ENCODE data around the gene NTRK2. TPM values are rescaled to one million over a fixed set of nuclear protein-coding genes. Genes with fewer than 3 reads are reported as not detected.

The NTRK2 gene
- total RNA-seq (35.6 TPM), polyA plus RNA-seq (ENCODE audit: insufficient read depth in 1 of 8, insufficient read length in 8 of 8, low replicate concordance in 1 of 8) (10 to 100 TPM in 6 of 8 donors, 1 to 10 TPM in 2; 8.9 to 36.8 (median 16.1) TPM)
- long read RNA-seq, donor 1, full-length matches to known transcripts: 1 of 1 reads
- long read RNA-seq, donor 1, partial matches to known transcripts: 0 of 1 reads
- long read RNA-seq, donor 1, other reads (novel, unspliced or antisense): 0 of 1 reads
- long read RNA-seq, donor 2: 0 reads
- long read RNA-seq, donor 3, full-length matches to known transcripts: 3 of 3 reads
- long read RNA-seq, donor 3, partial matches to known transcripts: 0 of 3 reads
- long read RNA-seq, donor 3, other reads (novel, unspliced or antisense): 0 of 3 reads
- long read RNA-seq, donor 4, full-length matches to known transcripts: 1 of 8 reads
- long read RNA-seq, donor 4, partial matches to known transcripts: 7 of 8 reads
- long read RNA-seq, donor 4, other reads (novel, unspliced or antisense): 0 of 8 reads
- long read RNA-seq, donor 5, full-length matches to known transcripts: 11 of 11 reads
- long read RNA-seq, donor 5, partial matches to known transcripts: 0 of 11 reads
- long read RNA-seq, donor 5, other reads (novel, unspliced or antisense): 0 of 11 reads
- long read RNA-seq, donor 6: 0 reads
- long read RNA-seq, donor 7, full-length matches to known transcripts: 4 of 28 reads
- long read RNA-seq, donor 7, partial matches to known transcripts: 24 of 28 reads
- long read RNA-seq, donor 7, other reads (novel, unspliced or antisense): 0 of 28 reads
- long read RNA-seq, donor 8, full-length matches to known transcripts: 1 of 1 reads
- long read RNA-seq, donor 8, partial matches to known transcripts: 0 of 1 reads
- long read RNA-seq, donor 8, other reads (novel, unspliced or antisense): 0 of 1 reads
- long read RNA-seq, donor 9, full-length matches to known transcripts: 2 of 15 reads
- long read RNA-seq, donor 9, partial matches to known transcripts: 13 of 15 reads
- long read RNA-seq, donor 9, other reads (novel, unspliced or antisense): 0 of 15 reads
- long read RNA-seq, donor 10, full-length matches to known transcripts: 5 of 5 reads
- long read RNA-seq, donor 10, partial matches to known transcripts: 0 of 5 reads
- long read RNA-seq, donor 10, other reads (novel, unspliced or antisense): 0 of 5 reads
- long read RNA-seq, donor 11, full-length matches to known transcripts: 9 of 36 reads
- long read RNA-seq, donor 11, partial matches to known transcripts: 27 of 36 reads
- long read RNA-seq, donor 11, other reads (novel, unspliced or antisense): 0 of 36 reads

- Histone ChIP-seq H3K4me3 (ENCODE audit: low read length) (peak within 1 kb of the TSS; percentile 47), H3K9me3 (replicated peaks; ENCODE audit: control insufficient read depth, low read depth, low read length) (no peaks in the 10 kb centered on the region), H3K4me1 (ENCODE audit: control insufficient read depth, insufficient read depth, low read length) (peaks cover 23% of the 10 kb centered on the region), H3K36me3 (ENCODE audit: control insufficient read depth, insufficient read depth, low read length) (no peaks in the 10 kb centered on the region), H3K27me3 (ENCODE audit: control insufficient read depth, insufficient read depth, low read length) (peaks cover 40% of the 10 kb centered on the region), H3K27ac (ENCODE audit: low read length) (peak within 1 kb of the TSS; percentile 72)
- WGBS (ENCODE audit: insufficient coverage): under 1% methylated on average over 52 of the region's 69 CpGs
- peak; percentile 76 for DNase-seq
Observed at GRCh38 chr9:84669288-84670137, at the start of gene NTRK2. Gene NTRK2, plus strand, starts transcription at chr9:84669729. Its CDS starts 1,020 bp downstream, at chr9:84670749.

- no peak overlapping the region for H3K27ac ChIP-seq (ENCODE audit: low read length)
Observed at GRCh38 chr9:84620338-84620737, 49.2 kb upstream of the NTRK2 start.

GRCh38 chr9:84621811-84622210, 47.7 kb upstream of the NTRK2 start:
- no peaks in the 10 kb centered on the region for H3K9me3 ChIP-seq (replicated peaks; ENCODE audit: control insufficient read depth, low read depth, low read length)
- H3K27ac ChIP-seq (ENCODE audit: low read length): no peak overlapping the region
- DNase-seq: no peak
- H3K36me3 ChIP-seq (ENCODE audit: control insufficient read depth, insufficient read depth, low read length): no peaks in the 10 kb centered on the region
- H3K4me1 ChIP-seq (ENCODE audit: control insufficient read depth, insufficient read depth, low read length): peaks cover 3% of the 10 kb centered on the region
- 100% methylated on average over 2 of the region's 2 CpGs for WGBS (ENCODE audit: insufficient coverage)
- H3K27me3 ChIP-seq (ENCODE audit: control insufficient read depth, insufficient read depth, low read length): no peaks in the 10 kb centered on the region
- H3K4me3 ChIP-seq (ENCODE audit: low read length): no peak overlapping the region

More at GRCh38 chr9:84620338-84620737, 49.2 kb upstream of the NTRK2 start:
- 80% methylated on average over 1 of the region's 2 CpGs for WGBS (ENCODE audit: insufficient coverage)
- Histone ChIP-seq H3K27me3 (ENCODE audit: control insufficient read depth, insufficient read depth, low read length) (no peaks in the 10 kb centered on the region), H3K4me3 (ENCODE audit: low read length) (no peak overlapping the region), H3K9me3 (replicated peaks; ENCODE audit: control insufficient read depth, low read depth, low read length) (no peaks in the 10 kb centered on the region), H3K36me3 (ENCODE audit: control insufficient read depth, insufficient read depth, low read length) (no peaks in the 10 kb centered on the region), H3K4me1 (ENCODE audit: control insufficient read depth, insufficient read depth, low read length) (peaks cover 5% of the 10 kb centered on the region)
- no peak for DNase-seq

- WGBS (ENCODE audit: insufficient coverage): 73% methylated on average over 3 of the region's 7 CpGs
Observed at GRCh38 chr9:84622981-84623380, 46.5 kb upstream of the NTRK2 start.

GRCh38 chr9:84636436-84636835, 33.1 kb upstream of the NTRK2 start:
- DNase-seq: peak; percentile 74
- no peaks in the 10 kb centered on the region for H3K4me1 ChIP-seq (ENCODE audit: control insufficient read depth, insufficient read depth, low read length)
- peaks cover 5% of the 10 kb centered on the region for H3K9me3 ChIP-seq (replicated peaks; ENCODE audit: control insufficient read depth, low read depth, low read length)
- no peak overlapping the region for H3K4me3 ChIP-seq (ENCODE audit: low read length)
- no peaks in the 10 kb centered on the region for H3K36me3 ChIP-seq (ENCODE audit: control insufficient read depth, insufficient read depth, low read length)
- WGBS (ENCODE audit: insufficient coverage): 73% methylated on average over 1 of the region's 1 CpG
- no peak overlapping the region for H3K27ac ChIP-seq (ENCODE audit: low read length)
- H3K27me3 ChIP-seq (ENCODE audit: control insufficient read depth, insufficient read depth, low read length): no peaks in the 10 kb centered on the region

More at GRCh38 chr9:84622981-84623380, 46.5 kb upstream of the NTRK2 start:
- no peak overlapping the region for H3K27ac ChIP-seq (ENCODE audit: low read length)
- H3K4me3 ChIP-seq (ENCODE audit: low read length): no peak overlapping the region
- no peaks in the 10 kb centered on the region for H3K9me3 ChIP-seq (replicated peaks; ENCODE audit: control insufficient read depth, low read depth, low read length)
- no peaks in the 10 kb centered on the region for H3K27me3 ChIP-seq (ENCODE audit: control insufficient read depth, insufficient read depth, low read length)
- no peaks in the 10 kb centered on the region for H3K36me3 ChIP-seq (ENCODE audit: control insufficient read depth, insufficient read depth, low read length)
- H3K4me1 ChIP-seq (ENCODE audit: control insufficient read depth, insufficient read depth, low read length): no peaks in the 10 kb centered on the region
- DNase-seq: no peak

GRCh38 chr9:84642553-84643141, 26.9 kb upstream of the NTRK2 start:
- Histone ChIP-seq H3K9me3 (replicated peaks; ENCODE audit: control insufficient read depth, low read depth, low read length) (peaks cover 5% of the 10 kb centered on the region), H3K27me3 (ENCODE audit: control insufficient read depth, insufficient read depth, low read length) (no peaks in the 10 kb centered on the region), H3K36me3 (ENCODE audit: control insufficient read depth, insufficient read depth, low read length) (no peaks in the 10 kb centered on the region), H3K4me3 (ENCODE audit: low read length) (no peak overlapping the region), H3K4me1 (ENCODE audit: control insufficient read depth, insufficient read depth, low read length) (no peaks in the 10 kb centered on the region), H3K27ac (ENCODE audit: low read length) (no peak overlapping the region)
- no peak for DNase-seq
- WGBS (ENCODE audit: insufficient coverage): 96% methylated on average over 2 of the region's 4 CpGs

GRCh38 chr9:84647699-84648098, 21.8 kb upstream of the NTRK2 start:
- Histone ChIP-seq H3K27me3 (ENCODE audit: control insufficient read depth, insufficient read depth, low read length) (no peaks in the 10 kb centered on the region), H3K27ac (ENCODE audit: low read length) (no peak overlapping the region), H3K4me3 (ENCODE audit: low read length) (no peak overlapping the region), H3K4me1 (ENCODE audit: control insufficient read depth, insufficient read depth, low read length) (no peaks in the 10 kb centered on the region), H3K36me3 (ENCODE audit: control insufficient read depth, insufficient read depth, low read length) (no peaks in the 10 kb centered on the region), H3K9me3 (replicated peaks; ENCODE audit: control insufficient read depth, low read depth, low read length) (no peaks in the 10 kb centered on the region)
- 100% methylated on average over 1 of the region's 3 CpGs for WGBS (ENCODE audit: insufficient coverage)
- no peak for DNase-seq

GRCh38 chr9:84652496-84653120, 16.9 kb upstream of the NTRK2 start:
- 14% methylated on average over 2 of the region's 4 CpGs for WGBS (ENCODE audit: insufficient coverage)

More at GRCh38 chr9:84652496-84653120, 16.9 kb upstream of the NTRK2 start:
- peak; percentile 84 for DNase-seq
- Histone ChIP-seq H3K4me1 (ENCODE audit: control insufficient read depth, insufficient read depth, low read length) (no peaks in the 10 kb centered on the region), H3K36me3 (ENCODE audit: control insufficient read depth, insufficient read depth, low read length) (no peaks in the 10 kb centered on the region), H3K27ac (ENCODE audit: low read length) (no peak overlapping the region), H3K9me3 (replicated peaks; ENCODE audit: control insufficient read depth, low read depth, low read length) (no peaks in the 10 kb centered on the region), H3K27me3 (ENCODE audit: control insufficient read depth, insufficient read depth, low read length) (no peaks in the 10 kb centered on the region), H3K4me3 (ENCODE audit: low read length) (no peak overlapping the region)
